ENCODE data around the gene ECM1.

DNA sequence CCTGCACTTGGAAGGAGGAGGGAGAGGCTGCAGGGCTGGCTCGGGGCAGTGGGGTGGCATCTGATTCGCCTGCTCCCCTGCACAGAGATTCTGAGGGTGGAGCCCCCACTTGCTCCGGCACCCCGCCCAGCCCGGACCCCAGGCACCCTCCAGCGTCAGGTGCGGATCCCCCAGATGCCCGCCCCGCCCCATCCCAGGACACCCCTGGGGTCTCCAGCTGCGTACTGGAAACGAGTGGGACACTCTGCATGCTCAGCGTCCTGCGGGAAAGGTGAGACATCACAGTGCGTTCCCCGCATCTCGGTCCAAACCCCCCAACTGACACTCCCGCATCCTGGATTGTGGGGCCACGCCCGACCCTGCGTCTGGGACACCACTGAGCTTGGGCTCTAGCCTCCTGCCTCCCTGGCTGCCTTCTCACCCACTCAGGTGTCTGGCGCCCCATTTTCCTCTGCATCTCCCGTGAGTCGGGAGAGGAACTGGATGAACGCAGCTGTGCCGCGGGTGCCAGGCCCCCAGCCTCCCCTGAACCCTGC lies 49.2 kb downstream of the ECM1 start:
- no peak for TF ChIP-seq POLR2A (IDR thresholded peaks at IDR 0.05; ENCODE audit: low read depth, low read length)
- TF ChIP-seq, protein P1, sequence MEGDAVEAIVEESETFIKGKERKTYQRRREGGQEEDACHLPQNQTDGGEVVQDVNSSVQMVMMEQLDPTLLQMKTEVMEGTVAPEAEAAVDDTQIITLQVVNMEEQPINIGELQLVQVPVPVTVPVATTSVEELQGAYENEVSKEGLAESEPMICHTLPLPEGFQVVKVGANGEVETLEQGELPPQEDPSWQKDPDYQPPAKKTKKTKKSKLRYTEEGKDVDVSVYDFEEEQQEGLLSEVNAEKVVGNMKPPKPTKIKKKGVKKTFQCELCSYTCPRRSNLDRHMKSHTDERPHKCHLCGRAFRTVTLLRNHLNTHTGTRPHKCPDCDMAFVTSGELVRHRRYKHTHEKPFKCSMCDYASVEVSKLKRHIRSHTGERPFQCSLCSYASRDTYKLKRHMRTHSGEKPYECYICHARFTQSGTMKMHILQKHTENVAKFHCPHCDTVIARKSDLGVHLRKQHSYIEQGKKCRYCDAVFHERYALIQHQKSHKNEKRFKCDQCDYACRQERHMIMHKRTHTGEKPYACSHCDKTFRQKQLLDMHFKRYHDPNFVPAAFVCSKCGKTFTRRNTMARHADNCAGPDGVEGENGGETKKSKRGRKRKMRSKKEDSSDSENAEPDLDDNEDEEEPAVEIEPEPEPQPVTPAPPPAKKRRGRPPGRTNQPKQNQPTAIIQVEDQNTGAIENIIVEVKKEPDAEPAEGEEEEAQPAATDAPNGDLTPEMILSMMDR (IDR thresholded peaks at IDR 0.05; ENCODE audit: extremely low read depth in 1 of 2, insufficient read depth in 1 of 2, low read depth in 1 of 2, low read length in 2 of 2): no peak
- TF ChIP-seq EZH2 (IDR thresholded peaks at IDR 0.05; ENCODE audit: borderline replicate concordance, low read depth, low read length, severe bottlenecking): no peak
- TF ChIP-seq, protein P2, sequence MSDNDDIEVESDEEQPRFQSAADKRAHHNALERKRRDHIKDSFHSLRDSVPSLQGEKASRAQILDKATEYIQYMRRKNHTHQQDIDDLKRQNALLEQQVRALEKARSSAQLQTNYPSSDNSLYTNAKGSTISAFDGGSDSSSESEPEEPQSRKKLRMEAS (IDR thresholded peaks at IDR 0.05; ENCODE audit: insufficient read depth, insufficient read length): no peak
- no peak for TF ChIP-seq MYC (IDR thresholded peaks at IDR 0.05; ENCODE audit: low read depth, low read length)
- TF ChIP-seq POLR2AphosphoS5 (IDR thresholded peaks at IDR 0.05; ENCODE audit: insufficient read depth, low read depth, low read length): no peak
- no peak for TF ChIP-seq GATA2 (IDR thresholded peaks at IDR 0.05; ENCODE audit: insufficient read depth, insufficient read length, low read depth, low read length)
